GM19438 (cell line): ENCODE data around the gene LY9.

Source experiments
- ATAC-seq: cut with Tn5 transposase; IDR thresholded peaks from one replicate; pipeline ENCODE4 v1.9.1; 2021; ENCODE audit warnings: low read depth; ENCODE audit not compliant: unreplicated experiment

The LY9 gene

DNA sequence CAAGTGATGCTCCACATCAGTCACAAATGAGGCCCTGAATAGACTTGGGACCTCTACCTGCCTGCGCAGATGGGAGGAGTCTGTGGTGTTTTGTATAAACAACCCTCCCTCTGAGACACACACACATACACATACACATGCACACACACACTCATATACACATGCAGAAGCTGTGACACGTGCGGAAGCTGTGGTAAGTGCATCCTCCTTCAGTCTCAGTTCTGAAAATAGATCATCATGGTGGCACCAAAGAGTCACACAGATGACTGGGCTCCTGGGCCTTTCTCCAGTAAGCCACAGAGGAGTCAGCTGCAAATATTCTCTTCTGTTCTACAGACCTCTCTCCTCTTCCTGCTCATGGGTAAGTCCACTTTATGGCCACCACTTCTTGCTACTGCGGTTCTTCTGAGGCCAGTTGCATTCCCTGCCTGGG lies at the start of gene LY9:
Gene LY9, plus strand, starts transcription at position 224 of the 433 bp plus-strand sequence. Its CDS starts 14 bp downstream, at position 238.
- peak; percentile 72 for ATAC-seq

- no peak for ATAC-seq
These were observed 49.0 kb upstream of the LY9 start for GRCh38 chr1:160746836-160747500.

DNA sequence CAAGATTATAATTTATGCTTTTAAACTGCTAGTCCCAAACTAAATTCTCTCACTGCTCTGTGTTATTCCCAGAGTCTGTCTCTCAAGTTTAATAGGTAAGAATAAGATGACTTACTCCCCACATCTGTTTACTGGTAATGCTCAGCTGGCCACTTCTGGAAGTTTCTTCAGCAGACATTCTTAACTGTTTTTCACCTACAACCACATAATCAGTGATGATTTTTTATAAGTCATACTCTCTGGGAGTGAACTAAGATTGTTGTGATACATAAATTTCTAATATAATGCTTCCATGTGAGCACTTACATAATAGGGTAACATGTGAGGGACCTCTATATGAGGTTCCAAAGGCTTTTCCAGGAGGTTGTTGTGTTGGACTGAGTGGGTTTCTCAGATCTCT lies 48.3 kb upstream of the LY9 start:
- ATAC-seq = no peak

- no peak for ATAC-seq
These were observed 47.6 kb upstream of the LY9 start for GRCh38 chr1:160748181-160748877.

GRCh38 chr1:160748878-160749269 lies 47.1 kb upstream of the LY9 start:
- ATAC-seq = no peak

- no peak for ATAC-seq
These were observed 45.4 kb upstream of the LY9 start for GRCh38 chr1:160750608-160751007.

GRCh38 chr1:160752406-160752805 lies 43.6 kb upstream of the LY9 start:
- no peak for ATAC-seq

GRCh38 chr1:160752924-160753323 lies 43.0 kb upstream of the LY9 start:
- no peak for ATAC-seq

DNA sequence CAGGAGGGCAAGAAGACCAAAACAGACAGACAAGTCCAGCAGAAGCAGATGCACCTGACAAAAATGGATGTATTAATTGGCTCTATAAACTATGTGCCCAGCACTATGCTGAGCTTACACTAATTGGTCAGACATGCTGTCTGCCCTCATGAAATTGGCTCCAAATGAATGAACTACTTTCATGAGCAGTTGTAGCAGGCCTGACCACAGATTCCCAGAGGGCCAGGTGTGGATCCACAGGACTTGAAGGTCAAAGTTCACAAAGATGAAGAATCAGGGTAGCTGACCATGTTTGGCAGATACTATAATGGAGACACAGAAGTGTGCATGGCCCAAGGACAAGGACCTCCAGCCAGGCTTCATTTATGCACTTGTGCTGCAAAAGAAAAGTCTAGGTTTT lies 42.4 kb upstream of the LY9 start:
- ATAC-seq = no peak

DNA sequence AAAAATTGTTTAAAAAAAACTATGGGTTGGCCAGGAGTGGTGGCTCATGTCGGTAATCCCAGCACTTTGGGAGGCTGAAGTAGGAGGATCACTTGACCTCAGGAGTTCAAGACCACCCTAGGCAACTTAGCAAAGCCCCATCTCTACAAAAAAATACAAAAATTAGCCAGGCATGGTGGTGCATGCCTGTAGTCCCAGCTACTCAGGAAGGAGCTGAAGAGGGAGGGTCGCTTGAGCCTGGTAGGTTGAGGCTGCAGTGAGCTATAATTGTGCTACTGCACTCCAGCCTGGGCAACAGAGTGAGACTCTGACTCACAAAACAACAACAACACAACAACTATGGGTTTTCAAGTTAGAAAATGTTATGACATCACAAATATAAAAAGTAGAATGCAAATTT lies 40.5 kb upstream of the LY9 start:
- ATAC-seq = no peak

- ATAC-seq = no peak
These were observed 39.8 kb upstream of the LY9 start for GRCh38 chr1:160755911-160756848.

DNA sequence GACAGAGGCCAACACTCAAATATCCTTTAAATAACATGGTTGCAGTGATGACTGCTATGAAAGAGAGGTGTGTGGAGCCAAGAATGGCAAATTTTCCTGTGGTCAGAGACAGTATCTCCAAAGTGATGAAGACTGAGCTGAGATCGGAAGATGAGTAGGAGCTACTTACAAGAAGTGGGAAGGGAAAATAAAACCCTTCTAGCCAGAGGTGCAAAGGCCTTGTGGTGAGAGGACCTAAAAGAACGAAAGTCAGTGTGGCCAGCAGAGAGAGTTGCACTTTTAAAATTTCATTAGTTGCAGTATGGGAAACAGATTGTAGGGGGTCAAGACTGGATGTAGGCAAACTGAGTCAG lies 39.1 kb upstream of the LY9 start:
- ATAC-seq = no peak

GRCh38 chr1:160758521-160758920 lies 37.5 kb upstream of the LY9 start:
- ATAC-seq = no peak

DNA sequence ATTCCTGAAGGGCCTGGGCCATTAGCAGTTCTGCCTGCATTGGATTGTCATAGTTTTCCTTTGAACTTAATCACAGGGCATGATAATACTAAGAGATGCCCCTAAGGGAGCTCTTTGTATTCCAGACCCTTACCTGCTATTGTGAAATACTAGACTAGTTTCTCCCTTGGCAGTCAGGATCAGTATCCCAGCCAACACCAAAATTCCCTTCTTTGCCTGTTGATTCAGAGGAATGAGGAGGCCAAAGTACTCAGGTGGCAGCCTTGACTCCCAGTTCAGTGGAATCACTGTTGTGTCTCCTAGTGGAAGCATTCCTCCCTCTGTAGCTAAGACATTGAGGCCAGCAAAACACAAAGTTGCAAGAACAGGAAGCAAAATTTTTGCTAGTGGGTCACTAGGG lies 36.2 kb upstream of the LY9 start:
- no peak for ATAC-seq

DNA sequence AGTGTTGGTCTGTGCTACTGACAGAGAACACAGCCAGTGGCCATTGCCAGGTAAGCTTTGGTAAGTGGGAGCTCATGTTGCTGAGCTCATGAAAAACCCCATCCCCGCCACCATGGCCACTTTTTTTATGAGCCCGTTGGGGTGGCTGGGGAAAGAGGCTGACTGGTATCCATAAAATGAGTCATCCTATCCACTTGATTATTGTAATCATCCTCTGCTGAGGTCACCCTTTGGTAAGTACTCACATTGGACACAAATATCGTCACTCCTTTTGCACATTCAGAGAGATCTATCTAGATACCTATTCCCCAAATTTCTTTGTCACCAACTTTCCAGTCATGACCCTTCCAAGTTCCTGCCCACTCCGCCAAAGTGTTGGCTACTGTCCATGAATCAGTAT lies 34.9 kb upstream of the LY9 start:
- ATAC-seq = no peak

DNA sequence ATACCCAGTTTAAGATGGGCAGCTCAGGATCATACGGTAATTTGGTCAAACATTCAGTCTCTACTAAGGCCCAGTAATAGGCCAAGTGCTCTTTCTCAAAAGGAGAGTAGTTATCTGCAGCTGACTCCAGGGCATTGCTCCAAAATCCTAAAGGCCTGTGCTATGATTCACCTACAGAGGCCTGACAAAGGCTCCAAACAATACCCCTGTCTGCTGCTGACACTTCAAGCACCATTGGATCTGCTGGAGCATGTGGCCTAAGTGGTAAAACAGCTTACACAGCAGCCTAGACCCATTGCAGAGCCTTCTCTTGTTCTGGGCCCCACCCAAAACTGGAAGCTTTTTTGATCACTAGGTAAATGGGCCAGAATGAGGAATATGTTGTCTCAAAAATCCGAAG lies 34.1 kb upstream of the LY9 start:
- no peak for ATAC-seq

DNA sequence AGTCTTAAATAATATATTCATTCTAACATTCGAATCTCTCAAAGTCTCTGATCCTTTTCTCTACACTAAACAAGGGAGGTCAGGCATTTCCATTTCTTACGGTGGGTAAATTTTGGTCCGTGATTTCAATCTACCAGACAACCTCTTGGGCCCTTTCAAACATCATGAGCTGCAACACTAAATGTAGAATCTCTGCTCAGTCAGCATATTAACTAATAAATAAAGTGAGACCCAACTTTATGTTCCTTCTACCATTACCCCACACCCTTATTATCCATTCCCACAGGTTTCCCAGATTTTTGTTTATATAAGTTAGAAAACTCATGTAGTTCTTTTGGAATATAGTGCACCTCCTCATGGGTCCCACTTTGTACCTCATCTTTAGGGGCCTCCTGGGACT lies 32.0 kb upstream of the LY9 start:
- ATAC-seq = no peak

DNA sequence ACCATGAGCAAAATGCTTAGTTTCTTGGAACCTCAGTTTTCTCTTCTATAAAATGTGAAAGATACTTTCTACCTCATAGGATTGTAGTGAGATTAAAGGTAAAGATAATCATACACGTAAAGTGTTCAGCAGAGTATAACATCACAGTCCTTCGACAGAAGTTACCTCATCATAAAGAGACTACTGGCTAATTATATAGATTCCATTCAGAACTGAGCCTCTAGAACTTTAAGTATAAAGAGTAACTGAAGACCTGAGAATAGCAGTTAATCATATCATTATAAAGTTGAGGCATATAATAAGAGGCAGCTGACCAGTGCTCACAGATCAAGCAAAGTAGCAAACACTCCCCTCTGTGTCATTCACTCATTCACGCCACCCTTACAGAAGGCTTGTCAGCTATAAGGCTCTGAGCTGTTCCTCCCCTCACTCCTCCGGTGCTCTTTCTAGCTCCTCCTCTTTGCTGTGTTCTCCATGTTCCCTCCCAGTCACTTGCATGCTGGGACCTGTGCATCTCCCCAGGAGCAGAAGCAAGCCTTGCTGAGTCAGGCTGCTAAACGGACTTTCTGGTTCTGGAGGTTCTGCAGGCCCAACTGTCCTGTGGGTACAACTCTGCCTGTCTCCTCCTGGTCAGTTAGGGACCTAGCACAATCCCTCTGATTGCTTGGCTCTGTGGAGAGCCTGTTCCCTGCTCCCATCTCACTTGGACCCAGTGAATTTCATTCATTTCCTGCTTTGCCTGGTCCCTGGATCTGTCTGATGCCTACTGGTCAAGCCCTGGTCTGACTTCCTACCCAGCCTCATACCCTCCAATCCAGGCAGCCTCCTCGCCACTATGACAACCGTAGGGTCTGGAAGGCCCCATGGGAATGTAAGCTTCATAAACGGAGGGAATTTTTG lies 28.3 kb upstream of the LY9 start:
- peak; percentile 46 for ATAC-seq

DNA sequence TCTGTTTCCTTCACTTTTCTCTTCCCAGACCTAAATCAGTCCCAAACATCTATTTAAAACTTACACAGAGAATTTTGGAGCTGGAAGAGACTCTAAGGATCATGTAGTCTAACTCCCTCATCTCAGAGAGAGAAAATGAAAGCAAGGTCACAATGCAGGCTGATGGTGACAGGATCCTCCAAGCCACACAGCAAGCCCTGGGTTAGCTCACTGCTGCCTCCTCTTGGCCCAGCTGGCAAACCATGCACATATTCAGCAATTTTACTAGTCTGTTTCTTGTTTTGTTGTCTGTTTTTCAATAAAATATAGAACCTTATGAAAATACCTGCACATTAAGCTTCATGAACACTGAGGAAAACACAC lies 27.7 kb upstream of the LY9 start:
- ATAC-seq = peak; percentile 75

DNA sequence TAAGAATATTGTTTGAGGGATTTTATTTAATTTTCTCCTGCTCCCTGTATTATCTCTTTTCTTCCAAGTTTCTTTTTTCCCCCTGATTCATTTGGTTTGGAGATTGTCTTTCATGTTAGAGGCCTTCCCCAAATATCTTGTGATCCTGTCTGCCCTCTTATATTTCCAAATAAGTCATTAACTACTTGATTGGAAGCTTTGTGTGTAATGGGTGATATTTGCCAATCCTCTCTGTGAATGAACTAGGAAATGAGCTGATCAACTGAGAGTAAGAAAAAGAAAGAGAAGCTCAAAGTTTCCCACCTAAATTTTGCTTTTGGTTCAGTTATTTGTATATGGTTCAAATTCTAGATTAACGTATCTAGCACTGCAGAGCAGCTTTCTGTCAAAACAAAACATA lies 23.6 kb upstream of the LY9 start:
- no peak for ATAC-seq
